Measurements from ENCODE around the gene SUSD3.

Gene SUSD3

DNA sequence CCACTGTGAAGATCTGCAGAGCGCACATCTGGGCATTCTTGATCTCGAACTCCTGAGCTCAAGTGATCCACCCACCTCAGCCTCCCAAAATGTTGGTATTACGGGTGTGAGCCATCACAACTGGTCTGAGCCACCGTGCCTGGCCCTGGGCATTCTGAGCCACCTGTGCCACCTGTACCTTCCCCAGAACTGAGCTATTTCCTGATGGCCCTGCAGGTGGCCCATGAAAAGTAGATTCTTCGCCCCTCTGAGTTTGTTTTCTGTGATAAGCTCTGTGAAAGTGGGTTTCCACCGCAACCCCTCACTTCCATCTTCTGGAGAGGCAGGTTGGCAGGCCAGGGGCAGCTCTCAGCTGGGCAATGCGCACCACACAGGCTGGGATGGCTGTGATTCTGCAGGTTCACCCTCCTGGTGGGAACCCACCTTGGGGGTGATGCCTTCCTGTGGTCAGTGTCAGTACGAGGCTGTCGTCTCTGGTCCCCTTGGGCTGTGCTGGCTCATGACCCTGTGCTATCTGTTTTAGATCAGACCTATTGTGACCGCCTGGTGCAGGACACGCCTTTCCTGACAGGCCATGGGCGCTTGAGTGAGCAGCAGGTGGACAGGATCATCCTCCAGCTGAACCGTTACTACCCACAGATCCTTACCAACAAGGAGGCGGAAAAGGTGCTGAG, 48.8 kb downstream of the SUSD3 start:
- Histone ChIP-seq H3K4me2 (ENCODE audit: low read length) (no peak overlapping the region), H3K4me1 (no peaks in the 10 kb centered on the region), H3K9ac (no peak overlapping the region), H3K27ac (no peak overlapping the region), H2AFZ (no peak overlapping the region), H3K4me3 (ENCODE audit: low read depth, low read length) (no peak overlapping the region), H3K36me3 (ENCODE audit: control insufficient read depth, insufficient read depth, low read length) (no peaks in the 10 kb centered on the region), H3K27me3 (ENCODE audit: control insufficient read depth, insufficient read depth, low read length) (no peaks in the 10 kb centered on the region), H3K9me3 (ENCODE audit: control insufficient read depth, low read length) (no peaks in the 10 kb centered on the region), H3K79me2 (peaks cover 3% of the 10 kb centered on the region)
- TF ChIP-seq, protein P1, sequence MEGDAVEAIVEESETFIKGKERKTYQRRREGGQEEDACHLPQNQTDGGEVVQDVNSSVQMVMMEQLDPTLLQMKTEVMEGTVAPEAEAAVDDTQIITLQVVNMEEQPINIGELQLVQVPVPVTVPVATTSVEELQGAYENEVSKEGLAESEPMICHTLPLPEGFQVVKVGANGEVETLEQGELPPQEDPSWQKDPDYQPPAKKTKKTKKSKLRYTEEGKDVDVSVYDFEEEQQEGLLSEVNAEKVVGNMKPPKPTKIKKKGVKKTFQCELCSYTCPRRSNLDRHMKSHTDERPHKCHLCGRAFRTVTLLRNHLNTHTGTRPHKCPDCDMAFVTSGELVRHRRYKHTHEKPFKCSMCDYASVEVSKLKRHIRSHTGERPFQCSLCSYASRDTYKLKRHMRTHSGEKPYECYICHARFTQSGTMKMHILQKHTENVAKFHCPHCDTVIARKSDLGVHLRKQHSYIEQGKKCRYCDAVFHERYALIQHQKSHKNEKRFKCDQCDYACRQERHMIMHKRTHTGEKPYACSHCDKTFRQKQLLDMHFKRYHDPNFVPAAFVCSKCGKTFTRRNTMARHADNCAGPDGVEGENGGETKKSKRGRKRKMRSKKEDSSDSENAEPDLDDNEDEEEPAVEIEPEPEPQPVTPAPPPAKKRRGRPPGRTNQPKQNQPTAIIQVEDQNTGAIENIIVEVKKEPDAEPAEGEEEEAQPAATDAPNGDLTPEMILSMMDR (IDR thresholded peaks at IDR 0.05): no peak

DNA sequence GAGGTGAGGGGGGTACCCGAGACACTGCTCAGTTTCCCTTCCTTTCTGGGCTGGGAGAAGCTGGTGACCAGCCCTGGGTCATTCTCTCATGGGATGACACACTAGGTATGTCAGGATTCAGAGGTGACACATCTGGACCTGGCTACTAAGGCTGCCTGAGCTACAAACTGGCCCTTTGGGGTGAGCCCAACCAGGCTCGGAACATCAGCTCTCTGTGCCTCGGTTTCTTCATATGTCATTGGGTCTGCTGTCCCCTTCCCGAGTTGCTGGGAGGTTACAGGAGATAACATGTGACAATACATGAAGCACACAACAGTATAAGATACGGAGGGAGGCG, 49.3 kb downstream of the SUSD3 start:
- TF ChIP-seq, protein P1 (IDR thresholded peaks at IDR 0.05): no peak
- no peaks in the 10 kb centered on the region for H3K4me1 ChIP-seq
- H3K36me3 ChIP-seq (ENCODE audit: control insufficient read depth, insufficient read depth, low read length): no peaks in the 10 kb centered on the region

DNA sequence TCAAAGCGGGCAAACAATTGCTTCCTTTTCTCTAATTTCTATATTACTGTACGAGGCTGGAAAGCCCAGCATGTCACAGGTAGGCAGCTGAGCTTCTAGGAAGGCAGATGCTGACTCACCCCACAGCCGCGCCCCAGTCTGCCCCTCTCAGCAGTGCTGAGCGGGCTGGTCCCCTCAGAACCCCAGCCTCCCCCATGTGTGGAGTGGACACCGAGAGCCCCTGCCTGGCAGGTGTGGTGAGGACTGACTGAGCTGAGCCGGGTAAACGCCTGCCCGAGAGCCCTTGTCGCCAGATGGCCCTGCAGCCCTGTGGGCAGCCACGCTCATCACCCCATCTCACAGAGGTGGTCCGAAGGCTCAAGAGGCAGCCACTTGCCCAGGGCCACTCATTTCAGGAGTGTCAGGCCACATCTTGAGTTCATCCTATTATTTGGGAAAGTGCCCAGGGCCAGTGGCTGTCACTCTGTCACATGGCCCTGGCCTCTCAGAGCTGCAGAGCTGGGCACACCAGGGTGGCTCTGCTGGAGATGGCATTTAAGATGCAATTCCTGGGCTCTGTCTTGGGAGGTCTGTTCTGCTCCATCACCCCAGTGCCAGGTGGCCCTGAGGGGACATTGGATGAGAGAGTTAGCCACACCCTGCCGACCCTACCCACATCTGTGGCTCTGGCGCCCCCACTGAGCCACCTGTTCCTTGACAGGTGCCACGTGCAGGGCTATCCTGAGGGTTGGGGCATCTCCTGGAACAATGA, 50.0 kb downstream of the SUSD3 start:
- Histone ChIP-seq H3K27me3 (ENCODE audit: control insufficient read depth, insufficient read depth, low read length) (no peaks in the 10 kb centered on the region), H3K79me2 (peaks cover 3% of the 10 kb centered on the region), H3K9me3 (ENCODE audit: control insufficient read depth, low read length) (no peaks in the 10 kb centered on the region), H2AFZ (no peak overlapping the region), H3K4me2 (ENCODE audit: low read length) (no peak overlapping the region), H3K27ac (no peak overlapping the region), H3K36me3 (ENCODE audit: control insufficient read depth, insufficient read depth, low read length) (no peaks in the 10 kb centered on the region), H3K9ac (no peak overlapping the region), H3K4me1 (no peaks in the 10 kb centered on the region), H3K4me3 (ENCODE audit: low read depth, low read length) (no peak overlapping the region)
- TF ChIP-seq, protein P1 (IDR thresholded peaks at IDR 0.05): no peak

More for the DNA sequence above, 49.3 kb downstream of the SUSD3 start:
- H3K4me2 ChIP-seq (ENCODE audit: low read length): no peak overlapping the region
- no peak overlapping the region for H3K4me3 ChIP-seq (ENCODE audit: low read depth, low read length)
- H3K9me3 ChIP-seq (ENCODE audit: control insufficient read depth, low read length): no peaks in the 10 kb centered on the region
- no peaks in the 10 kb centered on the region for H3K27me3 ChIP-seq (ENCODE audit: control insufficient read depth, insufficient read depth, low read length)
- peaks cover 3% of the 10 kb centered on the region for H3K79me2 ChIP-seq
- H3K9ac ChIP-seq: no peak overlapping the region
- no peak overlapping the region for H3K27ac ChIP-seq
- no peak overlapping the region for H2AFZ ChIP-seq

DNA sequence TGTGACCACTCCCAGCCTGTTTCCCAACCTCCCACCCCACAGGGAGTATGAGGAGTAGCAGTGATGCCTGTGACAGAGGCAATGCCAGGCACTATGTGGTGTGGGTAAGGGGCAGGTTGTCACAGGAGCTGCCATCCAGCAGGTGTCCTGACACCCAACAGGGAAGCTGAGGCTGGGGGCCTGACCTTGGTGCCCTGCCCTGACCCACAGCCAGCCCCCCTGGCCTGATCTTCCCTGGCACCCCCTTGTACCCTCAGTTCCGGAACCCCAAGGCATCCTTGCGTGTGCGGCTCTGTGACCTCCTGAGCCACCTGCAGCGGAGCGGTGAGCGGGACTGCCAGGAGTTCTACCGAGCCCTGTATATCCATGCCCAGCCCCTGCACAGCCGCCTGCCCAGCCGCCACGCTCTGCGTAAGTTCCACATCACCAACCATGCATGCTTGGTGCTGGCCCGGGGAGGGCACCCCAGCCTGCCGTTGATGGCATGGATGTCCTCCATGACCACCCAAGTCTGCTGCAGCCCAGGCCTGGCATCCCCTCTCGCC, 51.9 kb downstream of the SUSD3 start:
- H3K9me3 ChIP-seq (ENCODE audit: control insufficient read depth, low read length): no peaks in the 10 kb centered on the region
- H3K4me2 ChIP-seq (ENCODE audit: low read length): no peak overlapping the region
- no peak overlapping the region for H3K9ac ChIP-seq
- H3K36me3 ChIP-seq (ENCODE audit: control insufficient read depth, insufficient read depth, low read length): no peaks in the 10 kb centered on the region
- TF ChIP-seq, protein P1 (IDR thresholded peaks at IDR 0.05): no peak
- H2AFZ ChIP-seq: no peak overlapping the region
- H3K4me3 ChIP-seq (ENCODE audit: low read depth, low read length): no peak overlapping the region
- H3K79me2 ChIP-seq: peaks cover under 1% of the 10 kb centered on the region
- H3K27ac ChIP-seq: no peak overlapping the region
- H3K27me3 ChIP-seq (ENCODE audit: control insufficient read depth, insufficient read depth, low read length): no peaks in the 10 kb centered on the region
- peaks cover 3% of the 10 kb centered on the region for H3K4me1 ChIP-seq
